Measurements from ENCODE around the gene MYLK4. TPM values are rescaled to one million over a fixed set of nuclear protein-coding genes. Genes with fewer than 3 reads are reported as not detected.

The MYLK4 gene
- total RNA-seq, 1 donor from 2014 or later: 0.49 TPM

GRCh38 chr6:2781685-2782355 is 31.1 kb upstream of the MYLK4 start:
- H3K9me3 Mint-ChIP-seq (ENCODE audit: unreplicated experiment): peaks cover 13% of the 10 kb centered on the region
- no peak for DNase-seq
- peaks cover 8% of the 10 kb centered on the region for H3K27me3 Mint-ChIP-seq (ENCODE audit: unreplicated experiment)
- peaks cover 57% of the 10 kb centered on the region for H3K4me1 Mint-ChIP-seq (ENCODE audit: low read depth, unreplicated experiment)
- H3K27ac Mint-ChIP-seq (ENCODE audit: unreplicated experiment): peak overlapping the region; percentile 97
- TF ChIP-seq CTCF (IDR thresholded peaks at IDR 0.05; ENCODE audit: partially characterized antibody, unreplicated experiment): no peak
- no peaks in the 10 kb centered on the region for H3K36me3 Mint-ChIP-seq (ENCODE audit: unreplicated experiment)
- H3K4me3 Mint-ChIP-seq (ENCODE audit: unreplicated experiment): no peak overlapping the region

- no peak overlapping the region for H3K4me3 Mint-ChIP-seq (ENCODE audit: unreplicated experiment)
- no peaks in the 10 kb centered on the region for H3K36me3 Mint-ChIP-seq (ENCODE audit: unreplicated experiment)
- H3K27me3 Mint-ChIP-seq (ENCODE audit: unreplicated experiment): peaks cover 8% of the 10 kb centered on the region
- peak overlapping the region; percentile 23 for H3K27ac Mint-ChIP-seq (ENCODE audit: unreplicated experiment)
- TF ChIP-seq CTCF (IDR thresholded peaks at IDR 0.05; ENCODE audit: partially characterized antibody, unreplicated experiment): no peak
- no peak for DNase-seq
- H3K9me3 Mint-ChIP-seq (ENCODE audit: unreplicated experiment): peaks cover 13% of the 10 kb centered on the region
- H3K4me1 Mint-ChIP-seq (ENCODE audit: low read depth, unreplicated experiment): peaks cover 53% of the 10 kb centered on the region
These were observed 29.5 kb upstream of the MYLK4 start for GRCh38 chr6:2780102-2780737.

- TF ChIP-seq CTCF (IDR thresholded peaks at IDR 0.05; ENCODE audit: partially characterized antibody, unreplicated experiment): no peak
- no peak overlapping the region for H3K27ac Mint-ChIP-seq (ENCODE audit: unreplicated experiment)
- peaks cover under 1% of the 10 kb centered on the region for H3K27me3 Mint-ChIP-seq (ENCODE audit: unreplicated experiment)
- no peaks in the 10 kb centered on the region for H3K36me3 Mint-ChIP-seq (ENCODE audit: unreplicated experiment)
- DNase-seq: no peak
- peaks cover 3% of the 10 kb centered on the region for H3K9me3 Mint-ChIP-seq (ENCODE audit: unreplicated experiment)
- H3K4me1 Mint-ChIP-seq (ENCODE audit: low read depth, unreplicated experiment): peaks cover 30% of the 10 kb centered on the region
- H3K4me3 Mint-ChIP-seq (ENCODE audit: unreplicated experiment): no peak overlapping the region
These were observed 26.5 kb upstream of the MYLK4 start for GRCh38 chr6:2777249-2777648.

- no peaks in the 10 kb centered on the region for H3K9me3 Mint-ChIP-seq (ENCODE audit: unreplicated experiment)
- no peaks in the 10 kb centered on the region for H3K36me3 Mint-ChIP-seq (ENCODE audit: unreplicated experiment)
- H3K4me1 Mint-ChIP-seq (ENCODE audit: low read depth, unreplicated experiment): peaks cover 20% of the 10 kb centered on the region
- H3K27ac Mint-ChIP-seq (ENCODE audit: unreplicated experiment): no peak overlapping the region
- no peaks in the 10 kb centered on the region for H3K27me3 Mint-ChIP-seq (ENCODE audit: unreplicated experiment)
- TF ChIP-seq CTCF (IDR thresholded peaks at IDR 0.05; ENCODE audit: partially characterized antibody, unreplicated experiment): no peak
- H3K4me3 Mint-ChIP-seq (ENCODE audit: unreplicated experiment): no peak overlapping the region
- no peak for DNase-seq
These were observed 24.3 kb upstream of the MYLK4 start for GRCh38 chr6:2775003-2775402.

GRCh38 chr6:2773449-2773848 is 22.7 kb upstream of the MYLK4 start:
- no peaks in the 10 kb centered on the region for H3K9me3 Mint-ChIP-seq (ENCODE audit: unreplicated experiment)
- no peak overlapping the region for H3K4me3 Mint-ChIP-seq (ENCODE audit: unreplicated experiment)
- TF ChIP-seq CTCF (IDR thresholded peaks at IDR 0.05; ENCODE audit: partially characterized antibody, unreplicated experiment): no peak
- no peaks in the 10 kb centered on the region for H3K27me3 Mint-ChIP-seq (ENCODE audit: unreplicated experiment)
- H3K36me3 Mint-ChIP-seq (ENCODE audit: unreplicated experiment): no peaks in the 10 kb centered on the region
- no peak overlapping the region for H3K27ac Mint-ChIP-seq (ENCODE audit: unreplicated experiment)
- H3K4me1 Mint-ChIP-seq (ENCODE audit: low read depth, unreplicated experiment): peaks cover 23% of the 10 kb centered on the region
- no peak for DNase-seq
